Activated CD4-positive, alpha-beta memory T cell treated with anti-CD3 and anti-CD28 coated beads, Interleukin-2, amount 10 ng/mL, durations not matched to agents 7 days and 5 days (primary cell): ENCODE results near the gene EMILIN3. TPM values are rescaled to one million over a fixed set of nuclear protein-coding genes. Genes with fewer than 3 reads are reported as not detected.
"Not testable (repeated sequence)": the region's sequence is repeated elsewhere in the genome, so short reads cannot be mapped to it uniquely, and the experiment has no call there.

ENCODE experiments used
- CTCF ChIA-PET: fragments of 350-600 bp; sonication (Branson Sonifier 250); formaldehyde crosslinking; loops from one replicate; lab custom pipeline; 2021; ENCODE audit warnings: antibody characterized with exemption, inconsistent platforms; lab: Charles Lee
- POLR2A ChIA-PET: fragments of 350-600 bp; sonication (Branson Sonifier 250); formaldehyde crosslinking; loops from one replicate; lab custom pipeline; 2021; ENCODE audit warnings: antibody characterized with exemption; lab: Charles Lee
- DNase-seq: peaks from one replicate; pipeline ENCODE4 v3.0.0-alpha.2; 2020
- H3K27ac Mint-ChIP-seq: one replicate; pipeline ENCODE4 v1.8.0; 2021; ENCODE audit warnings: mild to moderate bottlenecking, mixed read lengths
- H3K27me3 Mint-ChIP-seq: one replicate; pipeline ENCODE4 v1.8.0; 2021; ENCODE audit warnings: mixed read lengths
- H3K36me3 Mint-ChIP-seq: one replicate; pipeline ENCODE4 v1.8.0; 2021; ENCODE audit warnings: low read depth, mixed read lengths
- H3K4me1 Mint-ChIP-seq: one replicate; pipeline ENCODE4 v1.8.0; 2021; ENCODE audit warnings: mixed read lengths
- H3K4me3 Mint-ChIP-seq: one replicate; pipeline ENCODE4 v1.8.0; 2021; ENCODE audit warnings: mild to moderate bottlenecking, mixed read lengths
- H3K9me3 Mint-ChIP-seq: one replicate; pipeline ENCODE4 v1.8.0; 2021; ENCODE audit warnings: mixed read lengths
- total RNA-seq, 2 experiments: library from RNA; stranded (reverse); gene quantifications; one replicate each; pipeline ENCODE4 v1.2.3, GENCODE V29; 2021

The EMILIN3 gene
- total RNA-seq, 2 experiments from 2014 or later = not detected

DNA sequence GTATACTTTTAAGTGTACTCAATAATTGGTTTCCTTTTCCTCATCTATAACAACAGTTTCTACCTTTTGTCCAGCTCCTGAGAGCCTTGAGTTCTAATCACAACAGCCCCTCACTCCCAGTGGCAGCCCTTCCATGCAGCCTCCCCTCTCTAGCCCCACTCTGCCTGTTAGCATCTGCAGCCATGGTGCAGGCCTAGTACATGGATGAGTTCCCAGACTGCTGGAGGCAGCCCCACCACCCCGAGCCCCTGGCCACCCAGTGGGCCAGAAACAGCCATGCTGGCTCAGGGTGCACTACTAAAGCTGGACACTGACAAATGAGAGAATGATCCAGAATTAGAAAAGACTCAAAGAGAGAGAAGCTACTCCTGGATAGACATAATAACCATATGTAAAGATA is 35.7 kb downstream of the EMILIN3 start:
- no peaks in the 10 kb centered on the region for H3K9me3 Mint-ChIP-seq
- no peaks in the 10 kb centered on the region for H3K36me3 Mint-ChIP-seq
- DNase-seq = no peak
- no peak overlapping the region for H3K4me3 Mint-ChIP-seq
- CTCF ChIA-PET = interaction anchor here (0.7 to 1.1 kb wide), 2 partner anchors 8 to 91 kb away, joined by 3 to 6 read pairs; no protein-coding TSS in a partner anchor
- H3K4me1 Mint-ChIP-seq = peaks cover 14% of the 10 kb centered on the region
- H3K27ac Mint-ChIP-seq = no peak overlapping the region
- H3K27me3 Mint-ChIP-seq = peaks cover 2% of the 10 kb centered on the region
- POLR2A ChIA-PET = no interaction called here

DNA sequence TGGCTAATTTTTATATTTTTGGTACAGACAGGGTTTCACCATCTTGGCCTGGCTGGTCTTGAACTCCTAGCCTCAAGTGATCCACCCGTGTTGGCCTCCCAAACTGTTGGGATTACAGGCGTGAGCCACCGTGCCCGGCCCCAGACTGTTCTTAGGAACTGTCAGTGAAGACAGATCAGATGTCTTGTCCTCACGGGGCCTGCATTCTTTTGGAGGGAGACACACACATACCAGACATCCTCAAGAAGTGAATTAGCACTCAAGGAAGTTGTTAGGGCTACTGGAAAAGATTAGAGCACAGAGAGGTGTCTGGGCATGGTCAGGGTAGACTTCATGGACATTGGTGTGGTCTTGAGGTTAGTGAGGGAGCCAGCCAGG is 36.3 kb downstream of the EMILIN3 start:
- no peak for DNase-seq
- H3K9me3 Mint-ChIP-seq = no peaks in the 10 kb centered on the region
- peaks cover 14% of the 10 kb centered on the region for H3K4me1 Mint-ChIP-seq
- H3K27ac Mint-ChIP-seq = no peak overlapping the region
- POLR2A ChIA-PET = interaction anchor here (1.5 kb wide), 1 partner anchor 13 kb away, joined by 4 read pairs; the partner anchor contains the start of gene ZHX3
- peaks cover 2% of the 10 kb centered on the region for H3K27me3 Mint-ChIP-seq
- CTCF ChIA-PET = interaction anchor here (0.7 to 1.4 kb wide), 3 partner anchors 9 to 195 kb away, joined by 3 to 9 read pairs (median 8); no protein-coding TSS in a partner anchor
- no peaks in the 10 kb centered on the region for H3K36me3 Mint-ChIP-seq
- H3K4me3 Mint-ChIP-seq = no peak overlapping the region

DNA sequence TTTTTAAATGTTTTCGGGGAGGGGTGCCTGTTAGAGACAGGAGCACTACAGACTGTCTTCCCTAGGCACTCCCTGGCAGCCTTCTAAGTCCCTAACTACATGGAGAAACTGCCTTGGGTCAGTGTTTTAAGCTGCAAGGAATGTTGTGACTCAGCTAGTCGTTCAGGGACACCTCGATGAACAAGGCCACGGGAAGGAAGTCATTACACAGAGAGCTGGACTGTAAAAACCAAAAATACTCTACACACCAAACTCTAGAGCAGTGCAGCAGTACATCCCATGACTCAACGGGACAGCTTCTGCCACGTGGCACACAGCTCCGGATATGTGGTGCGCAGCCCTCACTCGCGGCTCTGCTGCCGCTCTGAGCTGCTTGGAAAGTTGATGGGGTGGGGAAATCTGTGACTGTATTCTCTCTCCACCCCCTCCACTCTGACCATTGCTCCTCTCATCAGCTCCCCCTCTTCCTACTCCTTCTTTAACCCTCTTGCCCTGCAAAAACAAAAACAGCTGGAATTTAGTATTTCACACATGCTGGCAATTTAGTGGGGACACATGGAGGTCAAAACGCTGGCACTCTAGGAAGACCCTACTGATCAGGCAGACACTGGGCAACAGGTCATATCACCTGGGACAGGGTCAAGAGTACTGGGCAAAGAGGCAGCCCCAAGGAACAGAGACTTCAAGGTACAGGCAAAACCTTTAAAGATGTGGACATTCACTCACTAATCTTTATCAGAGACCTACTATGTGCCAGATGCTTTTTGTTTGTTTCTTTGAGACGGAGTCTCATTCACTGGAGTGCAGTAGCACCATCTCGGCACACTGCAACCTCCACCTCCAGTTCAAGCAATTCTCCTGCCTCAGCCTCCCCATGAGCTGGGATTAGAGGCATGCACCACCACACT is 36.9 kb downstream of the EMILIN3 start:
- DNase-seq = peak; percentile 72
- Mint-ChIP-seq H3K4me3 (no peak overlapping the region), H3K36me3 (no peaks in the 10 kb centered on the region), H3K4me1 (peaks cover 14% of the 10 kb centered on the region), H3K9me3 (no peaks in the 10 kb centered on the region), H3K27me3 (peaks cover 2% of the 10 kb centered on the region), H3K27ac (peak overlapping the region; percentile 57)
- ChIA-PET POLR2A (interaction anchor here (0.8 to 1.5 kb wide), 3 partner anchors 13 to 289 kb away, joined by 3 to 4 read pairs (median 3); partner anchors contain the start of genes CHD6 and ZHX3), CTCF (interaction anchor here (0.6 to 2.5 kb wide), 6 partner anchors 8 to 339 kb away, joined by 3 to 9 read pairs (median 6); partner anchors contain the start of gene LPIN3)

DNA sequence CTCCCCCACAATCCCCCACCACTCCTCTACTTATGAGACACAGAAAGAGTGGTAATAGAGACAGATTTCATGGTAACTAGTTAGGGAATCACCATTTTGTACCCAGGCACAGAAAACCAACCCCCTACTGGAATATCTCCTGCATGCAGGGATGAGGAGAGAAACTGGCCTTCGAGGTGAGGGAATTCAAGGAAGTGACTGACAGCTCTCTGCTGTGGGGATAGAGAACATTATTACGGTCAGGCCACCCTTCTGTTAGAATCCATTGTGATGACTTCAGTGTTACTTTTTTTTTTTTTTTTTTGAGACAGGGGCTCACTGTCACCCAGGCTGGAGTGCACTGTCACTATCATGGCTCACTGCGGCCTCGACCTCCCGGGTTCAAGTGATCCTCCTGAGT is 39.4 kb downstream of the EMILIN3 start:
- Mint-ChIP-seq H3K36me3 (no peaks in the 10 kb centered on the region), H3K9me3 (no peaks in the 10 kb centered on the region), H3K27ac (no peak overlapping the region), H3K4me1 (peaks cover 14% of the 10 kb centered on the region), H3K27me3 (no peaks in the 10 kb centered on the region), H3K4me3 (no peak overlapping the region)
- ChIA-PET POLR2A (no interaction called here), CTCF (interaction anchor here (0.8 to 2.5 kb wide), 2 partner anchors 155 to 336 kb away, joined by 3 to 8 read pairs; no protein-coding TSS in a partner anchor)
- no peak for DNase-seq

DNA sequence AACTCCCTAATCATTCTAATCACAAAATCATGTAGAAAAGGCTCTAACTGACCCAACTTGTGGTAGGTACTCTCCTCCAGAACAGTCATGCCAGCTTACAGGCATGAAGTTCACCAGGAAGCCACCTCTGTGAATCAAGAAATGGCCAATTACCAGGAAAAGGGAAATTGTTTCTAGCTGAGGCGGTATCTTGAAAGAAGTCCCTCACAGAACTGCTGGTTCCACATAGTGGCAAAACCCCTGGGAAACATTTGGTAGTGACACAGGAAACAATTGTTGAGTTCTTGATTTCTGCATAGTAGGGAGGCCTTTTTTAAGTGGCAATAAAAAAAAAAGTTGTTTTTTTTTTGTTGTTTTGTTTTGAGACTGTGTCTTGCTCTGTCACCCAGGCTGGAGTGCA is 45.6 kb downstream of the EMILIN3 start:
- ChIA-PET POLR2A (no interaction called here), CTCF (no interaction called here)
- Mint-ChIP-seq H3K4me1 (peaks cover 21% of the 10 kb centered on the region), H3K27me3 (peaks cover 4% of the 10 kb centered on the region), H3K9me3 (no peaks in the 10 kb centered on the region), H3K36me3 (no peaks in the 10 kb centered on the region), H3K27ac (no peak overlapping the region), H3K4me3 (no peak overlapping the region)
- no peak for DNase-seq

DNA sequence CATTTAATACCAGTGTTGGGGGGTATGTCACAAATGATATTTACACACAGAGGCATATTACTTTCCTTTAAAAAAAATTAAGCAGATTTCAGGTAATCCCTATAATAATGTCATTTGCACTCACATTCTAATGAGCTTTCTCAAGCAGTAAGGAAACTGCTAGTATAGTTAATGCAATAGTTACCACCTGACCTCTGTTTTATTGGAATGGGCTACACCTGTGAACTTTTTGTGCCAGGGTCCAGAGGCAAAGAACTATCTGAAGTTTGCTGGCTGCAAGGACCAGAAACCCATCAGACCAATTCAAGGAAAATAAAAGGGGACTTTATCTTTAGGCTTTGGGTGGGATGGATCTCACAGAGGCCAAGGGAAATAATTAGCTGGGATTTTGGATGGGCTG is 46.2 kb downstream of the EMILIN3 start:
- ChIA-PET POLR2A (no interaction called here), CTCF (no interaction called here)
- Mint-ChIP-seq H3K4me1 (peaks cover 23% of the 10 kb centered on the region), H3K9me3 (no peaks in the 10 kb centered on the region), H3K27ac (no peak overlapping the region), H3K36me3 (no peaks in the 10 kb centered on the region), H3K27me3 (peaks cover 4% of the 10 kb centered on the region), H3K4me3 (no peak overlapping the region)
- no peak for DNase-seq

DNA sequence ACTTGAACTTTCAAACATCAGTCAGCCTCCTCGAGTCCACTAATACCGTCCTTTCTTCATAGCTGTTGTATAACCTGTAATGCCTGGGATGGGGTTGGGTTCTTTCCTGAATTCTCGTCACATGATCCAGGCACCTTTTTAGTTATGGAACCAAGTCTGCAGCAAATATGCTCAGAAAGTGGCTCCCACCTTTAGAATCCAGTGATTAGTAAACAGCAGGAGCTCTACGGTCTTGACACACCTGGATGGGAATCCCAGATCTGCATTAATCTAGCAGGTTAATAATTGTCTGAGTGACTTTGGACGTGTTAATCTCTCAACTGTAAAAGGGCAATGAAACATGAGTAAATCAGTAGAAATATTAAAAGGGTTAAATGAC is 48.4 kb downstream of the EMILIN3 start:
- peaks cover 4% of the 10 kb centered on the region for H3K27me3 Mint-ChIP-seq
- DNase-seq = no peak
- H3K27ac Mint-ChIP-seq = no peak overlapping the region
- H3K9me3 Mint-ChIP-seq = no peaks in the 10 kb centered on the region
- ChIA-PET POLR2A (no interaction called here), CTCF (no interaction called here)
- peak overlapping the region; percentile 59 for H3K4me3 Mint-ChIP-seq
- peaks cover 28% of the 10 kb centered on the region for H3K4me1 Mint-ChIP-seq
- no peaks in the 10 kb centered on the region for H3K36me3 Mint-ChIP-seq

DNA sequence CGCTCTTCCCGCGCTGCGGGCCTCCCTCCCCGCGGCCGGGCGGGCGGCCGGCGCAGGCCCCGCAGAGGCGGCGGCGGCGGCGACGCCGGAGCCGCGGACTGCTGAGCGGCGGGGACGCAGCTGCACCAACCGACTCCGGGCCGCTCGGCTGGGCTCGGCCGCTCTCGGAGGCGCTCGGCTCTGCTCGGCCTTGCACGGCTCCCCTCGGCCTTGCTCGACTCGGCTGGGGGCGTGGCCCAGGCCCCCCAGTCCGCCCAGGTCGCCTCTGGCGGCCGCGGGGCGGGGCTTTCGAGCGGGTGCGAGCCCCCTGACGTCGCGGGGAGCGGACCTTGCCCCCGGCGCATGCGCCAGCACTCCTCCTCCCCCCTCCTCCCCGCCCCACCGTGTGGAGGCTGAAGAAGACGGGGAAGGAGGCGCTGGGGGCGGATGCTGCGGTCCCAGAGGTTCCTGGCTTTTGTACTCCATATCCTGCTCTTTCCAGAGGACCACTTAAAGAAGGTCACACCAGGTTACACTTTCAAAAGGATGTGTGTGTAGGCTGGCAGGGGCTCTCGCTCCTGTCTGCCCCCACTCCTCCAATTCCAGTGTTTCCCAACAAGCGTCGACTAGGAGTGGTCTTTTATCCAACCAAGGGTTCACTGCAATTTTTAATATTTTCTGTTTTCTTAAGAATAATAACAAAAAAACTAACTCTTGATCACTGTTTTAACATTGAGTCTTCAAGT is 48.9 kb downstream of the EMILIN3 start, which contains the start of gene ZHX3:
TSS of gene ZHX3 (minus strand) at position 186 of the 725 bp plus-strand sequence. CDS start 112,815 bp downstream, outside the sequence.
- ChIA-PET POLR2A (interaction anchor here (1.8 kb wide), 1 partner anchor 12 kb away, joined by 4 read pairs; no protein-coding TSS in a partner anchor), CTCF (no interaction called here)
- peaks cover 4% of the 10 kb centered on the region for H3K27me3 Mint-ChIP-seq
- H3K4me3 Mint-ChIP-seq = peak within 1 kb of the TSS; percentile 78
- peaks cover 28% of the 10 kb centered on the region for H3K4me1 Mint-ChIP-seq
- peak within 1 kb of the TSS; percentile 67 for H3K27ac Mint-ChIP-seq
- H3K36me3 Mint-ChIP-seq = no peaks in the 10 kb centered on the region
- DNase-seq = peak; percentile 96
- no peaks in the 10 kb centered on the region for H3K9me3 Mint-ChIP-seq

DNA sequence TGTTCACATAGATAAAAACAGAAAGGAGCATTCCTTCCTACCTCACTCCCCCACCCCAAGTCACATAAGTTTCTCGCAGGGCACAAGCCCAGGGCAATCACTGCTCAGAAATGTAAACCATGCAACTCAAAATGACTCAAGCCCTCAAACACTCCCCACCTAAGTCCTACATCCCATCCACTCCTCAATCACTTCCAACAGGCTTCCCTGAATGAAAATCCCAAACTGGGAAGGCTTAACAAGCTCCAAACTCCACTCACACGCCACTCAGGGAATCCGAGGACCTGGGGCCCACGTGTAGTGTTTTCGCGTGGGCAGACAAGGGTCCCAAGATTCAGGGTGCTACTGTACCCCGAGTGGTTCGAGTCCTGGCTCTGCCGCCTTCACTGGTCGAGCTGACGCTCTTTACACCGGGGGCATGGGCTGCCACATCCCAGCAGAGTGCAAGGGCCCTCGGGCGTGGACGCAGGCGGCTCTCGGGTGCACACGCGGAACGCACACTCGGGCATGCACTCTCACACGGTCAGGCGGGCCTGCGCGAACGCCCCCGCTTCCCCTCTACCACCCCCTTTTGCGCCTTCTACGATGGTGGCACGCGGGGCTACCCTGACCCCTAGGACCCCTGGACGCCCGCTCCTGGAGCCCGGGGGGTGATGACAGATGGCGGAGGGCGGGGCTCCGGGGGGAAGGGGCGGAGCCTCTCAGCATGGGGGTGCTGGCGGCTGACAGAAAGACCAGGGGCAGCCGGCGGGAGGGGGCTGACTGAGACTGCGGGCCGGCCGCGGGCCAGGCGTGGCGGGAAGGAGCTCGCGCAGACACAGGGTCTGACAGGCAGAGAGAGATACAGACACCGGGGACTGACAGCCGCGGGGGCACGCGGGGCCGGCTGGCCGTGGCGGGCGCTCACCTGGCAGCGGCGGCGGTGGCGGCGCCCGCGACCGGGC is 49.7 kb downstream of the EMILIN3 start:
- no peaks in the 10 kb centered on the region for H3K9me3 Mint-ChIP-seq
- H3K4me3 Mint-ChIP-seq = peak overlapping the region; percentile 78
- ChIA-PET POLR2A (interaction anchor here (1.8 kb wide), 1 partner anchor 13 kb away, joined by 4 read pairs; no protein-coding TSS in a partner anchor), CTCF (no interaction called here)
- DNase-seq = peak; percentile 79
- peak overlapping the region; percentile 67 for H3K27ac Mint-ChIP-seq
- no peaks in the 10 kb centered on the region for H3K36me3 Mint-ChIP-seq
- peaks cover 4% of the 10 kb centered on the region for H3K27me3 Mint-ChIP-seq
- H3K4me1 Mint-ChIP-seq = peaks cover 28% of the 10 kb centered on the region

DNA sequence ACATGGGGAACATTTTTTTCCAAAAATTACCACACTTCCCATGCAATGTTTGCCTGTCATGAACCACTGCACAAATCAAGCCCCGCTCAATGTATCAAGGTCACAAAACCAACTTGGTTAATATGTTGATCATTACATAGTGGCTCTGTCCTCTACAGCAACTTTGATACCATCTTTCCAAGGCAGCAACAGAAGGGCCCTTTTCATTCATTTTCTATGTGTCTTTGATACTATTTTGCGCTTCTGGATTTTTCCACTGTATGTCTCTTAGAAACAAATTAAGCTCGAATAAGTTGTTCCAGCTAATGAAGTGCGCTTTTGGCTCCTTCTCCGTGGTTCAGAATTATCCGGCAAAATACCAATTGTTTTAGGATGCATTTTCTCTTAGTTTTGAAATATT is 50.6 kb downstream of the EMILIN3 start:
- H3K4me3 Mint-ChIP-seq = peak overlapping the region; percentile 78
- no peaks in the 10 kb centered on the region for H3K9me3 Mint-ChIP-seq
- ChIA-PET POLR2A (interaction anchor here (1.8 kb wide), 1 partner anchor 14 kb away, joined by 4 read pairs; no protein-coding TSS in a partner anchor), CTCF (no interaction called here)
- H3K4me1 Mint-ChIP-seq = peaks cover 28% of the 10 kb centered on the region
- H3K36me3 Mint-ChIP-seq = no peaks in the 10 kb centered on the region
- H3K27me3 Mint-ChIP-seq = peaks cover 4% of the 10 kb centered on the region
- DNase-seq = no peak
- no peak overlapping the region for H3K27ac Mint-ChIP-seq

DNA sequence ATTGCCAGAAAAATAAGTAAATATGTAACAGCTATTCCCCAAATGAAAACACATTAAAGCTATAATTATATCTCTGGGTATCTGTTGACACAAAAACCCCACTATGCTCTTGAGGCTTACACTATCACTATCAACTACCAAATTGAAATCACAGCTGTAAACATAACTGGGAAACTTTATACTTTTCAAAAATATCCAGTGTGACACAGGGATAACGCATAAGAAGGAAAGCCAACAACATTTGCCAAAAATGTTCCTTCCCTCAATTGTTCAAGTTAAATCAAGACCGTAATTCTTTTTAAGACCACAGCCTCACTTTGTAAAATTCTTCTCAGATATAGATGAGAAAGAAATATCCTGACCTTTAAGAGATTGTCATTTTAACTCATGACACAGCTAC is 52.2 kb downstream of the EMILIN3 start:
- ChIA-PET CTCF (interaction anchor here (0.6 kb wide), 1 partner anchor 681 kb away, joined by 4 read pairs; no protein-coding TSS in a partner anchor), POLR2A (no interaction called here)
- Mint-ChIP-seq H3K27me3 (peaks cover 2% of the 10 kb centered on the region), H3K4me1 (peaks cover 28% of the 10 kb centered on the region), H3K4me3 (no peak overlapping the region), H3K9me3 (no peaks in the 10 kb centered on the region), H3K36me3 (no peaks in the 10 kb centered on the region), H3K27ac (no peak overlapping the region)
- DNase-seq = no peak

DNA sequence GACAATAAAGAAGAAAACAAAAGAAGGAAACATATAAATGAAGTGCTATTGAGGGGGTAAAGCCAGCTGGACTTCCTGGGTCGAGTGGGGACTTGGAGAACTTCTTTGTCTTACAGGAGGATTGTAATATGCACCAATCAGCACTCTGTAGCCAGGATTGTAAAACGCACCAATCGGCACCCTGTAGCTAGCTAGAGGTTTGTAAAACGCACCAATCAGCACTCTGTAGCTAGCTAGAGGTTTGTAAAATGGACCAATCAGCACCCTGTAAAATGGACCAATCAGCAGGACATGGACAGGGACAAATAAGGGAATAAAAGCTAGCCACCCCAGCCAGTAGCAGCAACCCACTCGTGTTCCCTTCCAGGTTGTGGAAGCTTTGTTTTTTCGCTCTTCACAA is 54.6 kb downstream of the EMILIN3 start:
- not testable (repeated sequence) for H3K9me3 Mint-ChIP-seq, H3K4me3 Mint-ChIP-seq, DNase-seq, H3K36me3 Mint-ChIP-seq, H3K27ac Mint-ChIP-seq, H3K27me3 Mint-ChIP-seq
- ChIA-PET POLR2A (interaction anchor here (1.0 kb wide), 1 partner anchor 17 kb away, joined by 3 read pairs; no protein-coding TSS in a partner anchor), CTCF (interaction anchor here (1.2 to 1.7 kb wide), 3 partner anchors 10 to 322 kb away, joined by 3 to 4 read pairs (median 3); no protein-coding TSS in a partner anchor)
- peaks cover 19% of the 10 kb centered on the region for H3K4me1 Mint-ChIP-seq
